Raji (cell line): ENCODE measurements around the gene CCSER1.

Experiments
- POLR2A ChIP-seq: IDR thresholded peaks from 2 replicates; pipeline ENCODE4 v1.6.1; 2011; ENCODE audit warnings: low read depth, low read length, control low read depth; ENCODE audit not compliant: insufficient read depth

CCSER1 gene

DNA sequence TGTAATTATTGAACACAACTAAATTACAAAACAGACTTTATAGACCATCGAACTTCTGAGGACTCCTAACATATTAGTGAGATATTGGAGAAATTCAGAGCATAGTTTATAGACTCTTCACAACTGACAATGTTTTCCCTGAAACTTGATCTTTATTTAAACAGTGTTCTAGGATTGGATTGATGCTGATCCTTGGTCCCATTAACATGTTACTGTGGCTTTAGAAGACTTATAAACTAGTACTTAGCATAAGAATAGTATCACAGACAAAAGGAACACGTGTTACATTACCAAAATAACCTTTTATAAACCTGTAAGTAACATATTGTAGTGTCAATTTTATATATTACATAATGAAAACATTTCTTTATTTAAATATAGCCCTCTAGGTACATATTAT, 689.6 kb downstream of the CCSER1 start:
- TF ChIP-seq POLR2A = no peak

DNA sequence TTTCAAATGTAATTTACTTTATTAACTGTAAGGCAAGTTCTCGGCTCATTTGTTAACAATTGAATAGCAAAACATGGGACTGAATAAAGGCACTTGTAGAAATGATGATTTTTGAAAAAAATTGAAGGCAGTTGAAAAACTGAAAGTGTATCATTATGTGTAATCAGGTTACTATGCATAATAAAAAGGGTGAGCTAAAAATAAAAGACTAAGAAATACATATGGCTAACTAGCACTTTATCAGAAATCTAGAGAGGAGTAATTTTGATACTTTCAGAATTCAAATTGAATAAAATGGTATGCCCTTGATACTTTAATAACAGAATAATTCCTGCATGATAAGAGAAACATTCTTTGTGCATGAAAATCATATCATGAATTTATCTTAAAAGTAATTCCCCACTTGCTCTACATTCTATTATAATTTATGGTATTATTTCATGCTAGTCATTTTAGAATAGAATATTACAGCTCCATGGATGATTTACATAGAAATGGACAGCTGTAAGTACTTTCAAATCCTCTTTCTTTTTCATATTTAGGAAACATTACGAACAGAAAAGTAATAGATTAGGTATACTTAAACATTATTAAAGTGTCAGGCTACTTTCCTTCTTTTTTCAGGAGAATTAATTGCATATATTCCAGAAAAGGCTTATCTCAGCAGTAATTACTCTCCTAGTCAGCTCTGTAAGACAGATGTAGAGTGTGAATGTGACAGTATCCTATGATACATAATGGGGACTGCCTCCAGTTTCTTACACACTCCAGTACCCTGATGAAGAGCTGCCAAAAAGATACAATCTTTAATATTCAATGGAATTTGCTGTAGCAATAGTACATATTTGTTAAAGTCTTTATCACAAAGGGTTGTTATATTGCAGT, 697.3 kb downstream of the CCSER1 start:
- TF ChIP-seq POLR2A = no peak

DNA sequence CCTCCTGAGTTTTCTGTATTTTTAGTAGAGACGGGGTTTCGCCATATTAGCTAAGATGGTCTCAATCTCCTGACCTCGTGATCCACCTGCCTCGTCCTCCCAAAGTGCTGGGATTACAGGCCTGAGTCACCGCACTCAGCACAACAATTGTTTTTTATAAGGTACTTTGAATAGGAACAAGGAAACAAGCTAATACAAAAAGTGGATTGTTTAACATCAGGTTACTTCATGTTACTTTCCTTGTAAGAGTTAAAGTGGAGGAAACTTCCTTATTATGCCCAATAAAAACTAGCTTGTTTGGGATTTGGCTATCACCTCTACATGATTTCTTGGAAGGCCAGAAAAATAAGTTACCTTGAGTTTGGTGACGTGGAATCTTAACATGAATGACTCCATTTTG, 698.7 kb downstream of the CCSER1 start:
- TF ChIP-seq POLR2A = no peak

DNA sequence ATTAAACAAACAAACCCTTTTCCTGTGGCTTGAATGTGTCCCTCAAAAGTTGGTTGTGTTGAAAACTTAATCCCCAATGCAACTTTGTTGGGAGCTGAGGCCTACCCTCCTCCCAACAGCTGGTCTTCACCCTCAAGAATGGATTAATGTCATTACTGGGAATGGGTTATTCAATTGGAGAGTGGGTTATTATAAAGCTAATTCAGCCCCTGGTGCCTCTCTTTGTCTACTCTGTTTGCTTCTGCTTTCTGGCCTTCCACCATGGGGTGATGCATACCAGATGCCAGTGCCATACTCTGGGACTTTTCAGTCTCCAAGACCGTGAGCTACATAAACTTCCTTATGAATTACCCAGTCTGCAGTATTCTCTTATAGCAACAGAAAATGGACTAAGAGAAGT, 706.5 kb downstream of the CCSER1 start:
- TF ChIP-seq POLR2A = no peak

DNA sequence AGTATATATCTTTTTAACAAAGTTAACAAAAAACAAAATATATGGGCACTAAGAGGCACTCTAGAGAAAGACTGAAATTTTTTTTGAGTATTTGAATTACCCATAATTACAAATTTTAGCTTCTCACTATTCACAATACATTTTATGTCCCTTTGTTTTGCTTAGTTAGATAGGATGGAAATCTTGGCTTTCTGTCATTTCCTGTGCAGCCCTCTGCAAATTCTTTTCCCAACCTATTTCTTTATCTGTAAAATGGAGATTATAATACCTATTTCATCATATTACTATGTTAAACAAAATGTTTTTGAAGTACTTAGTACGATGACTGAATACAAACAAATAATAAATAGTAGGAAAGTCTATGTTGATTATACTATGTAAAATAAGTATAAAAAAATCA, 710.0 kb downstream of the CCSER1 start:
- TF ChIP-seq POLR2A = no peak

DNA sequence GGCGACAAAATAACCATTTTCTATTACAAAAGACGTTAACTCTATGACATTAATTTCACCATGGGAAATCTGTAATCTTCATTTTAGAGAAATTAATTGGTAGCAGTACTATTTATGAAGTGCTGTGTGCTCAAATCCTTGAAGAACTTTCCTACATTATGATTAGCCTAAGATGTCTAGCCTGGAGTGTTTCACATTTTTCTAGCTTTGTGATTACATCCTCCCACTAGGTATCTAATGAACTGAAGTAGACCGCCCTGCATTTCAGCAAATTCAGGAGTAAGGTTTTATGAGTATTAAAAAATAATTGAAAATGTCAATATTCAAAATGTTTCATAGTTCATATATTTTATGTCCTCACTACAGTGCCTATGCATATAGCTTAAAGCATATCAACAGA, 713.1 kb downstream of the CCSER1 start:
- TF ChIP-seq POLR2A = no peak

DNA sequence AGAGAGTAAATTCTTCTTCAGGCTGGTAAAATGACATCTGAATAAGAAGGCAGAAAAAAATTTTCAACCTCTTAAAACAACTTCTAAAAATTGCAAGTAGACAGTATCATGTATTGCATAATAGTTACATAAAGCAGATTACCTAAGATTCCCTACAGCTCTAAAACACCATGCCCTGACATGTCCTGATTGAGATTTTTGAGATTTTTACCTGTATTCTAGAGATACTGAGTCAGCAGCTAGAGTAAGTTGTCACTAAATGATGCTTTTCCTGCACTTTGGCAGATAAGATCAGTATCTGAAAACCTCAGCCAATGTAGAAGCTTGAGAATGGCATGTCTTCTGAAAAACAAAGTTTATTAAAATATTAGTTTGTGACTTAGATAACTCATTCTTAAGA, 713.6 kb downstream of the CCSER1 start:
- no peak for TF ChIP-seq POLR2A

DNA sequence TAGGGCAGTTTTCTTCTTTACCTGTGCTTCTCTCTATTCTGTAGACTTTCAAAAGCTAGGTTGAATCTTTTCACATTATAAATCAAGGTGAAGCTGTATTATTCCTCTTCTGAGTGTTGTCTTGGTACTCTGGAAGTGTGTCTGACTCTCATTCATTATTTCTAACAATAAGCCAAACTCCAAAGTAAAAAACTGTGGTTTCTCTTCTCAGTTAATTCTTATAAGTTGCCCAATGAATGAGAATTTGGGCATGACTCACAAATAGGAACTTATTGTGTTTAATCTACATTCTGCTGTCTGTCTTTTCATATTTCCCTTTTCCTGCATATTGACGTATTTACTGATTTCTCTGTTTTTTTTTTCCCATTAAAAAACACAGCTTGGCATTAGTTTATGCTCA, 714.5 kb downstream of the CCSER1 start:
- no peak for TF ChIP-seq POLR2A

DNA sequence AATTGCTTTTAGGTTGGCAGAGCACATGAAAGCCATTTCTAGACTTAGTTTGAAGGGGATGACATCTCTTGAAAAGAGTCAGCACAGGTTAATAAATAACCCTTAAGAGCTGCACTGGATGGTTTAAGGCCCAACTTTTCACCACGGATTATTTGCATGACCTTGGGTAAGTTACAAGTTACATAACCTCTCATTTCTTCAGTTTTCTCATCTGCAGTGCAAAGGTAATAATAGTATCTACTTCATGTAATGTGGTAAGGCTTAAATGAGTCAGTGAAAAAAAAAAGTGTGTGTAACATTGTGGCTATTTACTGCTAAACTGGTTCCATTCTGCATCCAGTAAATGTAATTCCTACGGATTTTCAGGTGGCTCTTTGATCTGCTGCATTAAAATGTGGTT, 715.8 kb downstream of the CCSER1 start:
- TF ChIP-seq POLR2A = no peak

DNA sequence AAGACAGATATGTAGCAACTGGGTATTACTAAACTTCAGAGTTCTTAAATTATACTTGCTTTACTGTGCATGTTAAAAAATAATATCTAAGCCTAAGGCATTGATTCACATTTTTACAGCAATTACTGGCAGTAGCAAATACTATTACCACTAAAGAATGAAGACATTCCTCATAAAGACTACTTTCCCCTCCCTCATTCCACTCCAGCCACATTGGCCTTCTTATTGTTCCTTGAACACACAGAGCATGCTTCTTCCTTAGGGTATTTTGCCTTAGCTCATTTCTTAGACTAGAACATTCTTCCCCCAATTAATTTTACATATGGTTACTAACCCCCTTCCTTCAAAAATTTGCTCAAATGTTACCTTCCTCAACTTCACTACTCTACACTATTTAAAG, 717.0 kb downstream of the CCSER1 start:
- no peak for TF ChIP-seq POLR2A

DNA sequence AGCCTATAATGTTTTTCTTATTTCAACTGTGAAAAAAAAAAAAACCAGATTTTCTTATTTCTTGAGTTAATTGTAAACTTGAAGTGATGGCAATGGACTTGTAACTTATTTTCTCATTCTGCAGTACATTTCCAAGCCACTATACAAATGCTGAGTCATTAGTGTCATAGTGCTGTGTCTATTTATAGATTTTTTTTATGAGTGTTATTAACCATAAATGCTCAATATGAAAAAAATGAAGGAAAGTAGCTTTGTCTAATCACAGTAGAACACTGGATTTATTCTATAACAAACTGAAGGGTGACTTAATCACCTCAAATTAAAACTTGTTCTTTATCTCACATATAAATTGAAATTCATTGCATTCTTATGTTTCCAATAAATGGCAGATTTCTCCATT, 718.6 kb downstream of the CCSER1 start:
- no peak for TF ChIP-seq POLR2A

DNA sequence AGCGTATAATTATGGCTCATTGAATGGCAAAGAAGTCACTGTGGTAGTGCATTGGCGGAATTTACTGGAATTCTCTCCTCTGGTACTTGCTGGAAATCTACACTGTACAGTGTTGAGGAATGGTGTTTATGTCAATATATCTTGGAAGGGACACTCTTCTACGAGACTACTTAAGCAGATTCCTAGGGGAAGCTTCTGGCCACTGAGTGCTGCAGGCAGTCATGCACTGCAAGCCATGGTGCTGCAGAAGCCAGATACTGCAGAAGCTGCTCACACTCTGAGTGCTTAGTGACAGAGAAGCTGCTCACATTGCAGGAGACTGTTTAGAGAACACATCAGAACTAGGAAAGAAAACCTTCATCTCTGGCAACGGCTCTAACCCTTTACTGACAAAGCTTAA, 725.0 kb downstream of the CCSER1 start:
- no peak for TF ChIP-seq POLR2A

DNA sequence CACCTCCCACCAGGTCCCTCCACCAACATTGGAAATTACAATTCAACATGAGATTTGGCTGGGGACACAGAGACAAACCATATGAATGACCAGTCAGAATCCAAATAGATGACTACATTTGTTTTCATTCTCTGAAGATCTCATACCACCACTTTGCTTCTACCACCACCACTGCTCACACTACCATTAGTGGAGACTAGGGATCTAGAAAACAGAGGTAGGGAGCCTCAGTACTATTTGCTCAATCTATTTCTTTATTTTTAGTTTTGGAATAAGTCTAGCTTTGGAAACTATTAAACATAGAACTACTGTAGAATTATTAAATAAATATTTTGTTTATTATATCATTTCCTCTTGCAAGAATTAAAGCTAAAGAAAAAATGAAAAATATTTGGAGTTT, 727.9 kb downstream of the CCSER1 start:
- no peak for TF ChIP-seq POLR2A

DNA sequence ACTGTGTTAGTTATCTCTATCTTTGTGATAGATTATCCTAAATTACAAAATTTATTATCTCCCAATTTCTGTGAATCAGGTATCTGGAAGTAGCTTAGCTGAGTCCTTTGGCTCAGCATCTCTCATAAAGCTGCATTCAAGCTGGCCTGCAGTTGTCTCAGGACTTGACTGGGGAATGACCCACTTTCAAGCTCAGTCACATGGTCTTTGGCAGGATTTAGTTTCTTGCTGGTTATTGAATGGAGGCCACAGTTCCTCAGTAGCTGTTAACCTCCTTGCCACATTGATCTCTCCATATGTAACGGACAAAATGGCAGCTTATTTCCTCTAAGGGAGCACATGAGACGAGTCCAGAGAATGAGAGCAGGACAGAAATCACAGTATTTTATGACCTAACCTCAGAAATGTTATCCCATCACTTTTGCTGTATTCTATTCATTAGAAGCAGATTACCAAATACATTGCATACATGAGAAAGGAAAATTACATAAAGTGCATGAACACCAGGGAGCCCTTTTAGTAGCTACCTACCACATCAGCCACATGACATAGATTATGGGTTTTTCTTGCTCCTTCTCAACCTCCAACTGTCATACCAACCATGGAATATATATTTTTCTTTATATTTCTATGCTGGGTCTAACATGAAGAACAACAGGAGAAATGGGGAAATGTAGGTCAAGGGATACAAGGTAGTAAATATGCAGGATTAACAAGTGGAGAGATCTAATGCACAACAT, 730.1 kb downstream of the CCSER1 start:
- TF ChIP-seq POLR2A = no peak

DNA sequence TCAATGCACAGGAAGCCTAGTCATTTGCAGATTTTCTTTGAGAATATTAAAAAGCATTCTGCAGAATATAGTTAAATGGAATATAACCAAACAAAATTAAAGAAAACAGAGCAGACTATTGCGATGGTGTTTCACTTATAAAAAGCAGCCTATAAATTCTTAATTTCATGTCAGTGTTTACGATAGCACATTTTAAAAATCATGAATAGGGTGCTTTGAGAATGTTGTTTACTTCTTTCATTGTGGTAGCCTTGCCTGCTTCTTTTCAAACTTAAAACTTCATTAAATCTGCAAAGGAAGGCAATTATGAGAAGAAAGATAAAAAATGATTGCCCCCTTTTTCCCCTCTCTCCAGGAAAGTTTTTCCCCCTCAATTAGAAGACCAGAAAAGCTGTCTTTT, 748.6 kb downstream of the CCSER1 start:
- TF ChIP-seq POLR2A = no peak

DNA sequence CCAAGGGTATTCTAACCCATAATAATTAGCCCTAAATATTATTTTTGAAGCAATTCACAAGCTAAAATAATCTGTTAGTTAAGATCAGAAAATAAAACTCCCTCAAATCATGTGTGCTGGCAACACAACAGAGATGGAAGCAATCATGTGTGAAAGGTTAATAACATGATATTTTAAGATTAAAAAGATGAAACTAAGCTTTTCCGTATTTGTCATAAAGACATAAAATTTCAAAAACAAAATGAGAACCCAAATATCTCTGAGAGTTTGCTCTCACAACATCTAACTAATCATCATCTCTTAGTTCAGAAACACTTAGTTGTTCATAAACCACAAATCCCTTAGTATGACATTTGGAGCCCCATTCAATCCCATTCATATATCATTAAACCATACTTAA, 749.1 kb downstream of the CCSER1 start:
- TF ChIP-seq POLR2A = no peak
